Body of pancreas (tissue), 4 donors: ENCODE results near the gene GSTT2B. TPM values are rescaled to one million over a fixed set of nuclear protein-coding genes. Genes with fewer than 3 reads are reported as not detected.
"Not testable (repeated sequence)": the region's sequence is repeated elsewhere in the genome, so short reads cannot be mapped to it uniquely, and the experiment has no call there.

Experiments
- ATAC-seq: fragments of 150-250 bp; one replicate; pipeline ENCODE4 v1.9.1; 2016
- DNase-seq, 4 donors: peaks; one replicate each; pipeline ENCODE4 v3.0.0-alpha.2; 2019
- H3K27ac ChIP-seq, 4 donors: fragments of 200-600 bp; sonication (generic); 1 replicate in 3 of 4; 2 replicates in 1 of 4; pipeline versions ENCODE4 v1.5.1 to v1.6.1; 2016 to 2019; ENCODE audit warnings: mild to moderate bottlenecking in 1 of 4, mixed read lengths in 1 of 4, moderate library complexity in 1 of 4
- H3K27me3 ChIP-seq, 2 donors: fragments of 200-600 bp; sonication (generic); one replicate each; pipeline ENCODE4 v1.6.0; 2016; ENCODE audit warnings: mild to moderate bottlenecking in 1 of 2
- H3K36me3 ChIP-seq, 2 donors: fragments of 200-600 bp; sonication (generic); replicated peaks in 1 of 2; 2 replicates each; pipeline ENCODE4 v1.5.1; 2016; ENCODE audit warnings: low read depth in 2 of 2; ENCODE audit not compliant: insufficient read depth in 1 of 2
- H3K4me1 ChIP-seq: fragments of 200-600 bp; sonication (generic); one replicate; pipeline ENCODE4 v1.6.0; 2016
- H3K4me3 ChIP-seq, 2 donors: fragments of 200-600 bp; sonication (generic); 1 replicate in 1 of 2; 2 replicates in 1 of 2; pipeline ENCODE4 v1.5.1; 2016 to 2019
- H3K9me3 ChIP-seq, 3 donors: fragments of 200-600 bp; sonication (generic); 1 replicate in 2 of 3; 2 replicates in 1 of 3; pipeline ENCODE4 v1.5.1; 2016
- POLR2A ChIP-seq, 3 donors: fragments of 450-650 bp; IDR thresholded peaks; one replicate each; pipeline ENCODE4 v1.6.1; 2016; ENCODE audit warnings: antibody characterized with exemption in 3 of 3, mild to moderate bottlenecking in 2 of 3
- WGBS, 2 donors: methylation state at CpG; one replicate each; pipeline ENCODE4 v1.1.5; 2017; 5-methylcytosine and 5-hydroxymethylcytosine counted together
- intact Hi-C: fragments of 100-400 bp; cut with DNase I; formaldehyde crosslinking; loops from one replicate; pipeline ENCODE4 v1.15.1; 2023
- total RNA-seq, 2 donors: library from RNA; depleted of rRNA; stranded (reverse); fragments of >200 nt; gene quantifications; one replicate each; pipeline ENCODE4 v1.1.0, GENCODE V29; 2016
- TF ChIP-seq, protein P1 (sequence below), 7 experiments: fragments of 450-650 bp in 4 of 7; fragments of 200-600 bp in 3 of 7; sonication (generic) in 3 of 7; IDR thresholded peaks; one replicate each; pipeline ENCODE4 v1.5.1; 2016 to 2019; ENCODE audit warnings: antibody characterized with exemption in 7 of 7

The GSTT2B gene, protein sequence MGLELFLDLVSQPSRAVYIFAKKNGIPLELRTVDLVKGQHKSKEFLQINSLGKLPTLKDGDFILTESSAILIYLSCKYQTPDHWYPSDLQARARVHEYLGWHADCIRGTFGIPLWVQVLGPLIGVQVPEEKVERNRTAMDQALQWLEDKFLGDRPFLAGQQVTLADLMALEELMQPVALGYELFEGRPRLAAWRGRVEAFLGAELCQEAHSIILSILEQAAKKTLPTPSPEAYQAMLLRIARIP
- 10 to 100 TPM in 1 of 2 donors, 1 to 10 TPM in 1; 8.3 to 16.5 TPM for total RNA-seq

GRCh38 chr22:23961084-23961771, at the start of gene GSTT2B:
GSTT2B (minus strand) TSS chr22:23961195; CDS start chr22:23961131, 64 bp downstream.
- WGBS, 2 donors: no CpG with 5 or more reads among the region's 43 CpGs

GRCh38 chr22:24010018-24010391, 49.0 kb upstream of the GSTT2B start:
- DNase-seq (no peak), ATAC-seq (no peak)
- Histone ChIP-seq H3K4me3 (no peak overlapping the region), H3K36me3 (no peaks in the 10 kb centered on the region), H3K4me1 (peaks cover 16% of the 10 kb centered on the region), H3K27me3 (no peaks in the 10 kb centered on the region), H3K9me3 (no peaks in the 10 kb centered on the region), H3K27ac (no peak overlapping the region)
- no peak for TF ChIP-seq POLR2A (IDR thresholded peaks at IDR 0.05)
- TF ChIP-seq, protein P1, sequence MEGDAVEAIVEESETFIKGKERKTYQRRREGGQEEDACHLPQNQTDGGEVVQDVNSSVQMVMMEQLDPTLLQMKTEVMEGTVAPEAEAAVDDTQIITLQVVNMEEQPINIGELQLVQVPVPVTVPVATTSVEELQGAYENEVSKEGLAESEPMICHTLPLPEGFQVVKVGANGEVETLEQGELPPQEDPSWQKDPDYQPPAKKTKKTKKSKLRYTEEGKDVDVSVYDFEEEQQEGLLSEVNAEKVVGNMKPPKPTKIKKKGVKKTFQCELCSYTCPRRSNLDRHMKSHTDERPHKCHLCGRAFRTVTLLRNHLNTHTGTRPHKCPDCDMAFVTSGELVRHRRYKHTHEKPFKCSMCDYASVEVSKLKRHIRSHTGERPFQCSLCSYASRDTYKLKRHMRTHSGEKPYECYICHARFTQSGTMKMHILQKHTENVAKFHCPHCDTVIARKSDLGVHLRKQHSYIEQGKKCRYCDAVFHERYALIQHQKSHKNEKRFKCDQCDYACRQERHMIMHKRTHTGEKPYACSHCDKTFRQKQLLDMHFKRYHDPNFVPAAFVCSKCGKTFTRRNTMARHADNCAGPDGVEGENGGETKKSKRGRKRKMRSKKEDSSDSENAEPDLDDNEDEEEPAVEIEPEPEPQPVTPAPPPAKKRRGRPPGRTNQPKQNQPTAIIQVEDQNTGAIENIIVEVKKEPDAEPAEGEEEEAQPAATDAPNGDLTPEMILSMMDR (IDR thresholded peaks at IDR 0.05): no peak
- 90 to 95% methylated on average over 2 of the region's 2 CpGs for WGBS, 2 donors
- intact Hi-C loops: no loop called here

More at GRCh38 chr22:23961084-23961771, at the start of gene GSTT2B:
- H3K4me3 ChIP-seq, H3K27me3 ChIP-seq, H3K27ac ChIP-seq, DNase-seq, H3K4me1 ChIP-seq, intact Hi-C loops, H3K9me3 ChIP-seq, H3K36me3 ChIP-seq: not testable (repeated sequence)
- peak; percentile 86 for ATAC-seq

- peaks cover 16% of the 10 kb centered on the region for H3K4me1 ChIP-seq
- no peaks in the 10 kb centered on the region for H3K36me3 ChIP-seq
- 71 to 85% methylated on average over 7 of the region's 7 CpGs for WGBS, 2 donors
- ATAC-seq (no peak), DNase-seq (no peak)
- H3K4me3 ChIP-seq: no peak overlapping the region
- H3K9me3 ChIP-seq: no peaks in the 10 kb centered on the region
- no peak for TF ChIP-seq POLR2A (IDR thresholded peaks at IDR 0.05)
- TF ChIP-seq, protein P1 (IDR thresholded peaks at IDR 0.05): no peak
- no peak overlapping the region for H3K27ac ChIP-seq
- intact Hi-C loops: no loop called here
- no peaks in the 10 kb centered on the region for H3K27me3 ChIP-seq
Measured at GRCh38 chr22:24009227-24010017, 48.4 kb upstream of the GSTT2B start.

DNA sequence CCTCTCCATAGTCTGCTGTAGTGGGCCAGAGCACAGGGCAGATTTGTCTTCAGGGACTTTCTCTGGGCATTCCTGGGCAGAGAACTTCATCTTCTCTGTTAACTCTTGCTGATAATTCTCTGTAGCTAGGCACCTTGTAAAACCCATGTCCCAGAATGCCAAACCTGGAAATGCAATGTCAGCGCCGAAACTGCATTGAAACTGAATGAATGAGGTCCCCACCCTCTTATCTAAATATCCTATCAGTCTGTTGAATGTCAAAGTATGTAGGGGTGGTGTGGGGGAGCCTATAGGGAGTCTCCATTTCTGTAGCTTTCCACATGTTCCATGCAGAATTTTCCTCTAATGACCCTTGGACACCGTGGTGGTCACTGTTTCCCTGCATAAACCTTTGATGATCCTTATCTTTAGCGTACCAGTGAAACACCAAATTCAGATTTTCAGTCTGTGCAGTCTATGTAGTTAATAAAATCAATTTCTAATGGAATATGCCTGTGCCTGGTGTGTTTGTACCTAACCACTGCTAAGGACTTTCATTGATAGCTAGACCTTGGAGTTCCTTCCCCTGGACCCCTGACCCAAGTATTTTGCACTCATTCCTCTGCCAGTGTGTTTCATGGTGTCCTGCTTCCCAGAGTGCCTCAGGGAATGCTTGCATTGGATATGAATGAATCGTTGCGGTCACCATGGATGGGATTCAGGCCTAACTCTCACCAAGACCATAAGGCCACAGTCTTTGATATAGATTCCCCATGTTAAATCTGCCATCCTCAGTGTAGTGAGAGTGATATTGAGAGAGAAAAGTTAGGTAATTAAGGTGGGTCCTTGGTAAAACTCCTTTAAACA, 47.6 kb upstream of the GSTT2B start:
- no peak for ATAC-seq
- TF ChIP-seq, protein P1 (IDR thresholded peaks at IDR 0.05): no peak
- no peak for TF ChIP-seq POLR2A (IDR thresholded peaks at IDR 0.05)
- intact Hi-C loops: no loop called here
- DNase-seq: no peak
- no peaks in the 10 kb centered on the region for H3K36me3 ChIP-seq
- no peak overlapping the region for H3K4me3 ChIP-seq
- no peak overlapping the region for H3K27ac ChIP-seq
- WGBS, 2 donors: 72 to 79% methylated on average over 6 of the region's 6 CpGs
- H3K4me1 ChIP-seq: peaks cover 14% of the 10 kb centered on the region
- no peaks in the 10 kb centered on the region for H3K27me3 ChIP-seq
- no peaks in the 10 kb centered on the region for H3K9me3 ChIP-seq

DNA sequence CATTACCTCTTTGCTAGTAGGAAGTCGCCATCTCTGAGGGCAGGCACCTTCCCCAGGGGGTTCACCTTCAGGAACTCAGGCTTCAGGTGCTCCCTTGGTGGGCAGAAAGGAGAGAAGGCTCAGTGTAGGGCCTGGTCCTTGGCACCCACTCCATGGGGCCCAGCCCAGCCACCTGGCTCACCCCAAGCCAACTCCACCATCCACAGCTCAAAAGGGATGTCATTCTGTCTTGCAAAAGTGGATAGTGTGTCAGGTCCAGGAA, 47.0 kb upstream of the GSTT2B start:
- Histone ChIP-seq H3K9me3 (no peaks in the 10 kb centered on the region), H3K4me3 (no peak overlapping the region), H3K27ac (no peak overlapping the region), H3K36me3 (no peaks in the 10 kb centered on the region), H3K27me3 (no peaks in the 10 kb centered on the region), H3K4me1 (peaks cover 8% of the 10 kb centered on the region)
- intact Hi-C loops: no loop called here
- WGBS, 2 donors: 87 to 100% methylated on average over 1 of the region's 1 CpG
- no peak for TF ChIP-seq POLR2A (IDR thresholded peaks at IDR 0.05)
- TF ChIP-seq, protein P1 (IDR thresholded peaks at IDR 0.05): no peak
- ATAC-seq (no peak), DNase-seq (no peak)
